Right atrium auricular region (tissue), 2 donors: ENCODE data around the gene PLEKHO2. TPM values are rescaled to one million over a fixed set of nuclear protein-coding genes. Genes with fewer than 3 reads are reported as not detected.

ENCODE experiments used
- DNase-seq: peaks from one replicate; pipeline ENCODE4 v3.0.0-alpha.2; 2019; ENCODE audit warnings: low spot score
- H3K27ac ChIP-seq, 2 donors: fragments of 200-600 bp; sonication (generic); 1 replicate in 1 of 2; 2 replicates in 1 of 2; pipeline ENCODE4 v1.5.1; 2016 to 2019
- H3K27me3 ChIP-seq, 2 donors: fragments of 200-600 bp; sonication (generic); one replicate each; pipeline versions ENCODE4 v1.5.1 to v1.6.0; 2017 to 2019
- H3K36me3 ChIP-seq: fragments of 200-600 bp; sonication (generic); one replicate; pipeline ENCODE4 v1.5.1; 2016
- H3K4me1 ChIP-seq, 2 donors: fragments of 200-600 bp; sonication (generic); one replicate each; pipeline versions ENCODE4 v1.5.1 to v1.6.0; 2017 to 2019
- H3K4me3 ChIP-seq, 2 donors: fragments of 200-600 bp; sonication (generic); 1 replicate in 1 of 2; 2 replicates in 1 of 2; pipeline ENCODE4 v1.5.1; 2017 to 2019; ENCODE audit warnings: mild to moderate bottlenecking in 1 of 2, moderate library complexity in 1 of 2
- H3K9me3 ChIP-seq, 2 donors: fragments of 200-600 bp; sonication (generic); one replicate each; pipeline ENCODE4 v1.5.1; 2019
- total RNA-seq, 2 donors: library from RNA; depleted of rRNA; stranded (reverse); fragments of >200 nt; gene quantifications; one replicate each; pipeline ENCODE4 v1.1.0, GENCODE V29; 2016
- TF ChIP-seq, protein P1 (sequence below), 2 donors: fragments of 200-600 bp; sonication (generic); IDR thresholded peaks; one replicate each; pipeline ENCODE4 v1.5.1; 2019; ENCODE audit warnings: antibody characterized with exemption in 2 of 2

The PLEKHO2 gene
- total RNA-seq, 2 donors from 2014 or later, result 6.3 to 19.4 TPM

DNA sequence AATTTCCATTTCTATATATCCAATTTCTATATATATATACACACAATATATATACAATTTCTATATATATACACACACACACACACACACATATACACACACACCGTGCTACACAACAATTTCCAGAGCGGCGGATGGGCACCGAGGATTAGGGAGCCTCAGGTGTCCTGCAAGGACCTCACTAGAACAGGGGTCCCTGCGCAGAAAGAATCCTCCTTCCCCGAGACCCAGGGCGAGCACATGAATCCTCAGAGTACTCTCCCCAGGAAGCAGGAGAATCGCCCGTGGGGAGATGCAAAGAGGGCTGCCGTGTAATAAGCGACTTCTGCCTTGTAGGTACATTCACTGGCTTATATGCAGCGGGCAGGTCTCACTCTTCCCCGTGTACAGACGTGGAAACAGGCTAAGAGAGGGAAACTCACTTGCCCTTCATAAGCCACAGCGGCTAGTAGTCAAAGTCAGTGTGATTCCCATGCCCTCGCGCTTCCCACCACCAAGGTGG lies 16.7 kb upstream of the PLEKHO2 start:
- H3K36me3 ChIP-seq, result no peaks in the 10 kb centered on the region
- no peak for DNase-seq
- H3K27ac ChIP-seq, result peak overlapping the region; percentile 26 to 73
- H3K9me3 ChIP-seq, result no peaks in the 10 kb centered on the region
- H3K4me3 ChIP-seq, result peak overlapping the region; percentile 27 to 54
- TF ChIP-seq, protein P1, sequence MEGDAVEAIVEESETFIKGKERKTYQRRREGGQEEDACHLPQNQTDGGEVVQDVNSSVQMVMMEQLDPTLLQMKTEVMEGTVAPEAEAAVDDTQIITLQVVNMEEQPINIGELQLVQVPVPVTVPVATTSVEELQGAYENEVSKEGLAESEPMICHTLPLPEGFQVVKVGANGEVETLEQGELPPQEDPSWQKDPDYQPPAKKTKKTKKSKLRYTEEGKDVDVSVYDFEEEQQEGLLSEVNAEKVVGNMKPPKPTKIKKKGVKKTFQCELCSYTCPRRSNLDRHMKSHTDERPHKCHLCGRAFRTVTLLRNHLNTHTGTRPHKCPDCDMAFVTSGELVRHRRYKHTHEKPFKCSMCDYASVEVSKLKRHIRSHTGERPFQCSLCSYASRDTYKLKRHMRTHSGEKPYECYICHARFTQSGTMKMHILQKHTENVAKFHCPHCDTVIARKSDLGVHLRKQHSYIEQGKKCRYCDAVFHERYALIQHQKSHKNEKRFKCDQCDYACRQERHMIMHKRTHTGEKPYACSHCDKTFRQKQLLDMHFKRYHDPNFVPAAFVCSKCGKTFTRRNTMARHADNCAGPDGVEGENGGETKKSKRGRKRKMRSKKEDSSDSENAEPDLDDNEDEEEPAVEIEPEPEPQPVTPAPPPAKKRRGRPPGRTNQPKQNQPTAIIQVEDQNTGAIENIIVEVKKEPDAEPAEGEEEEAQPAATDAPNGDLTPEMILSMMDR (IDR thresholded peaks at IDR 0.05), result no peak
- no peaks in the 10 kb centered on the region for H3K27me3 ChIP-seq
- peaks cover 0 to 25% of the 10 kb centered on the region in 2 donors for H3K4me1 ChIP-seq

DNA sequence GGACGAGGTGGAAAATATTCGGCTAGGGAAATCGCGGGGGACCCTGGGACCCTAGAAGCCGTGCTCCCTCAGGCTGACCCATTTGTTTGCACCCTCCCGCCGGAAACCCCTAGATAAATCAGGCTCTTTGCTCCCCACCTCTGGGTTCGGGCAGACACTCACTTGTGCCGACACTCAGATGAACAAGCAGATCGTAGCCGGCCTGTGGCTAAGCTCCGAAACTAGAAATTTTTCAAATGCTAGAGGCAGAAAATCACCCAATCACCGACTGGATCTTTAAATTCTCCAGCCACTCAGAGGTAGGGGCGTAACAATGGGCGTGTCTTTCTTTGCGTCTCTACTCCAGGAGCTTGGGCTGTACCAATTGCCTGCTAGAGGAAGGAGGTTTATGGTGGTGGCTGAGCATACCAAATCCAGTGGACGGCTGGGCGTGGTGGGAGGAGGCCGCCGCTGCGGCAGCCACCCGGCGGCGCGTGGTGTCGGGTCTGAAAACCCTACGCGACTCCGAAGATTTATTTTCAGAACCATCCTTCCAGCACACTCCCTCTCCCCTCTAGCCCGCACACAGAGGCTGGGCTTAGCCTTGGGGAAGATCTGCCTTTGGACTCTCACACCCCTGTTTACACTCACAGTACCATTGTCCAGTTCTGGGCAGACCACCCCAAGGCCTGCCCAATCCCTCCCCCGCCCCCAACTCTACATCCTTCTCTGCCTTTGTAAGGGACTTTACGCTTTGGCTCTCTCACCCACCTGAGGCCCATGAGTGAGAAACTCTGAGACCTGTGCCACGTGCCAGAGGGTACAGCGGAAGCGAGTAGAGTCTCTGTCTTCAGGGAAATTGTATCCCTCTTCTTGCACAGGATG lies 16.1 kb upstream of the PLEKHO2 start, which contains the start of gene PIF1:
Gene PIF1 (minus strand): TSS at position 217 of the 864 bp plus-strand sequence. CDS start 1,312 bp downstream, outside the sequence.
- Histone ChIP-seq H3K4me3 (peak within 1 kb of the TSS; percentile 27 to 54), H3K4me1 (peaks cover 0 to 25% of the 10 kb centered on the region in 2 donors), H3K9me3 (no peaks in the 10 kb centered on the region), H3K27ac (peak within 1 kb of the TSS; percentile 73 to 76), H3K36me3 (no peaks in the 10 kb centered on the region), H3K27me3 (no peaks in the 10 kb centered on the region)
- TF ChIP-seq, protein P1 (IDR thresholded peaks at IDR 0.05), result no peak
- peak; percentile 95 for DNase-seq

DNA sequence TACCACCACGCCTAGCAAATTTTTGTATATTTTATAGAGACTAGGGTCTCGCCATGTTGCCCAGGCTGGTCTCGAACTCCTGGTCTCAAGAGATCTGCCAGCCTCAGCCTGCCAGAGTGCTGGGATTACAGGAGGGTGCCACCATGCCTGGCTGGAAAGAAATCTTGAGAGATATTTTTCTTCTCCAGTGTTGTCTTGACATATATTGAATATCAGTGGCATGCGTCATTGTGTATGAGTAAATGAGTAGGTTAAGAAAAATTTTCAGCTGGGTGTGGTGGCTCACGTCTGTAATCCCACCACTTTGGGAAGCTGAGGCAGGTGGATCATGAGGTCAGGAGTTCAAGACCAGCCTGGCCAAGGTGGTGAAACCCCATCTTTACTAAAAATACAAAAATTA lies 12.7 kb upstream of the PLEKHO2 start:
- TF ChIP-seq, protein P1 (IDR thresholded peaks at IDR 0.05), result no peak
- H3K4me3 ChIP-seq, result no peak overlapping the region
- H3K27me3 ChIP-seq, result no peaks in the 10 kb centered on the region
- H3K27ac ChIP-seq, result no peak overlapping the region
- no peaks in the 10 kb centered on the region for H3K9me3 ChIP-seq
- no peaks in the 10 kb centered on the region for H3K36me3 ChIP-seq
- peaks cover 0 to 17% of the 10 kb centered on the region in 2 donors for H3K4me1 ChIP-seq
- no peak for DNase-seq

DNA sequence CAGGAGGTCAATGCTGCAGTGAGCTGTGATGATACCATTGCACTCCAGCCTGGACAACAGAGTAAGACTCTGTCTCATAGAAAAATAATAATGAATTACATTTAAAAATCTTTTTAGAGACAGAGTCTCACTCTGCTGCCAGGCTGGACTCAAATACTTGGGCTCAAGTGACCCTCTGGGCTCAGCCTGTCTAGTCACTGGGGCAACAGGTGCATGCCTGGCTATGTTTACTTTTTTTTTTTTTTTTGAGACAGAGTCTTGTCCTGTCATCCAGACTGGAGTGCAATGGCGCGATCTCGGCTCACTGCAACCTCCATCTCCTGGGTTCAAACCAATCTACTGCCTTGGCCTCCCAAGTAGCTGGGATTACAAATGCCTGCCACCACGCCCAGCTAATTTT lies 8.0 kb upstream of the PLEKHO2 start:
- Histone ChIP-seq H3K4me3 (no peak overlapping the region), H3K4me1 (peaks cover 0 to 5% of the 10 kb centered on the region in 2 donors), H3K9me3 (no peaks in the 10 kb centered on the region), H3K27ac (no peak overlapping the region), H3K27me3 (no peaks in the 10 kb centered on the region), H3K36me3 (no peaks in the 10 kb centered on the region)
- no peak for DNase-seq
- TF ChIP-seq, protein P1 (IDR thresholded peaks at IDR 0.05), result no peak

DNA sequence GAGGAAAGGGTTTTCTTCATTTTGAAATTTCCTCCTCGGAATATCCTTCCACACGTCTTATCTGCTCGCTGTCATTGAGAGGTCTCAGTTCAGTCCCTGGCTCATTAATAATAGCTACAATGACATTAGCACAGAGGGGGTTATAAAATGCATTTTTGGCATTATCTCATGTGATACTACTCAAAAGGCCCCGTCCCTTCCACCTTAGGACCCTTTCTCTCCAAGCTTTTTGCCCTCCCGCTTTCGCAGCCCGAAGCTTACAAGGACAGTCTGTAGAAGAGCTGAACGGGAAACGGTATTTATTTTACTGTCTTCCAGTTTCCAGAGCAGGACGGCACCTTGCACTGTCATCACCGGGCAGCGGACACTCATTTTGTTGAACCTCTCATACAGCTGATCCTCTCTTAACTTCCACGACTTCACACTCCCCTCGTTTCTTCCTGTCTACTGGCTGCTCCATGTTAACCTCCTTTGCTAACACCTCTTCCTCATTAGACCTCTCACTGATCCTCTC lies 5.6 kb upstream of the PLEKHO2 start:
- no peaks in the 10 kb centered on the region for H3K9me3 ChIP-seq
- H3K4me1 ChIP-seq, result peaks cover 0 to 14% of the 10 kb centered on the region in 2 donors
- H3K4me3 ChIP-seq, result peak overlapping the region; percentile 11 to 43
- no peak for DNase-seq
- TF ChIP-seq, protein P1 (IDR thresholded peaks at IDR 0.05), result no peak
- H3K27ac ChIP-seq, result peak overlapping the region; percentile 80 to 81
- no peaks in the 10 kb centered on the region for H3K36me3 ChIP-seq
- no peaks in the 10 kb centered on the region for H3K27me3 ChIP-seq
